Measurements from ENCODE around the gene IL16.

DNA sequence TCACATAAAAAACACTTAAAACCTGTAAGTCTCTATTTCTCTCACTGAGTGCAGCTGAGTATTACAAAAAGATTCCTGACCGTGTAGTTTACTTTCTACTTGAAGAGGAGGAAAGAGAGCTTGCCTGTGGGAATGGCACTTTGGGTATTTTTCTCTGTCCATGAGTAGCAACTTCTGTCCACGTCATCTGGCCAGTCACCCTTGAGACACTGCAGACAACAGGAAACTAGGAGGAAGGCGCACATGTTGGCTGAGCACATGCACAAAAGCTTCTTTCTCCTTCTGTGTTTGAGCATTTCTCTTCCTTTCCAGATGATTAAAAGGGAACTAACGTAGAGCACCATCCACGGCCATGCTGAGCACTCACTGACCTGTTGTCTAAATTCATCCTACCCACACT lies 107.5 kb downstream of the IL16 start:
- TF ChIP-seq CTCF (IDR thresholded peaks at IDR 0.05), result no peak
- no peak for TF ChIP-seq EZH2 (IDR thresholded peaks at IDR 0.05; ENCODE audit: borderline replicate concordance, insufficient read depth, low read depth, low read length, poor library complexity, severe bottlenecking)
